ENCODE data around the gene FUT2. TPM values are rescaled to one million over a fixed set of nuclear protein-coding genes. Genes with fewer than 3 reads are reported as not detected.
A peak's percentile ranks its signal among the peaks of the same experiment; 100 is the strongest.

Gene FUT2
- total RNA-seq, 4 donors from 2014 or later: 32.5 to 68.6 (median 55.1) TPM

DNA sequence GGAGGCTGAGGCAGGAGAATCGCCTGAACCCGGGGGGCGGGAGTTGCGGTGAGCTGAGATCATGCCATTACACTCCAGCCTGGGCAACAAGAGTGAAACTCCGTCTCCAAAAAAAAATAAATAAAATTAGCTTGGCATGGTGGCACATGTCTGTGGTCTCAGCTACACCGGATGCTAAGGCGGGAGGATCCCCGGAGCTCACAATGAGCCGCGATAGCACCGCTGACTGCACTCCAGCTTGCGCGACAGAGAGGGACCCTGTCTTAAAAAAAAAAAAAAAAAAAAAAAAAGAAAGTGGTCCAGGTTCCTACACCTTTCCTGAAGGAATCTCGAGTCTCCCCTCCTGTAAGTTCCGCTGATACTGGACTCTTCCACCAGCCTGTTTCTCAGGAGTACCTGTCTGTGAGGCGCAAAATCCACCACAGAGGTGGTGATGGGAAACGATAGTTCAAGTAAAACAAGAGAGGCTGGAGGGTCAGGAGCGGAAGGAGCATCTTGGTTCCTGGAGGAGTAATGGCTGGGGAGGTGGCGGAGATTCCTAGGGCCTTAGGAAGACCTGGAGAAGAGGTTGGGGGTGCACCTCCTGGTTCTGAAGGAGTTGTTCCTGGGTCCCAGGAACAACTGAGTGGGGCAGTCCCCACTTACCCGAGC, 56.2 kb downstream of the FUT2 start:
- Histone ChIP-seq H3K9me3 (no peaks in the 10 kb centered on the region), H3K27me3 (peaks cover 73% of the 10 kb centered on the region), H3K4me3 (peak overlapping the region in 3 of 4 donors; percentile 7 to 42 (median 22)), H3K36me3 (no peaks in the 10 kb centered on the region), H3K27ac (peak overlapping the region; percentile 4 to 50 (median 24)), H3K4me1 (peaks cover 12 to 19% (median 14%) of the 10 kb centered on the region in 4 donors)
- WGBS, 2 donors (ENCODE audit: low coverage in 1 of 2): 27 to 28% methylated on average over 9 to 20 of the region's 20 CpGs
- in situ Hi-C loops (cut with MboI; ENCODE audit: low pct_ligation_motif_present in 1 of 4, low pct_unique_long_range_greater_than_20kb in 1 of 4, low sequenced_read_pairs in 3 of 4): no loop called here
- DNase-seq: no peak
- intact Hi-C loops (cut with DNase I; ENCODE audit: low total_unique reads): loop anchor here (1.0 kb wide), 1 partner anchor 25 kb away; no protein-coding TSS in a partner anchor
- TF ChIP-seq POLR2AphosphoS5 (IDR thresholded peaks at IDR 0.05): no peak
- TF ChIP-seq EP300 (IDR thresholded peaks at IDR 0.05; ENCODE audit: low read depth): no peak
- TF ChIP-seq, protein P1, sequence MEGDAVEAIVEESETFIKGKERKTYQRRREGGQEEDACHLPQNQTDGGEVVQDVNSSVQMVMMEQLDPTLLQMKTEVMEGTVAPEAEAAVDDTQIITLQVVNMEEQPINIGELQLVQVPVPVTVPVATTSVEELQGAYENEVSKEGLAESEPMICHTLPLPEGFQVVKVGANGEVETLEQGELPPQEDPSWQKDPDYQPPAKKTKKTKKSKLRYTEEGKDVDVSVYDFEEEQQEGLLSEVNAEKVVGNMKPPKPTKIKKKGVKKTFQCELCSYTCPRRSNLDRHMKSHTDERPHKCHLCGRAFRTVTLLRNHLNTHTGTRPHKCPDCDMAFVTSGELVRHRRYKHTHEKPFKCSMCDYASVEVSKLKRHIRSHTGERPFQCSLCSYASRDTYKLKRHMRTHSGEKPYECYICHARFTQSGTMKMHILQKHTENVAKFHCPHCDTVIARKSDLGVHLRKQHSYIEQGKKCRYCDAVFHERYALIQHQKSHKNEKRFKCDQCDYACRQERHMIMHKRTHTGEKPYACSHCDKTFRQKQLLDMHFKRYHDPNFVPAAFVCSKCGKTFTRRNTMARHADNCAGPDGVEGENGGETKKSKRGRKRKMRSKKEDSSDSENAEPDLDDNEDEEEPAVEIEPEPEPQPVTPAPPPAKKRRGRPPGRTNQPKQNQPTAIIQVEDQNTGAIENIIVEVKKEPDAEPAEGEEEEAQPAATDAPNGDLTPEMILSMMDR (IDR thresholded peaks at IDR 0.05): no peak
- no peak for TF ChIP-seq POLR2A (IDR thresholded peaks at IDR 0.05)

DNA sequence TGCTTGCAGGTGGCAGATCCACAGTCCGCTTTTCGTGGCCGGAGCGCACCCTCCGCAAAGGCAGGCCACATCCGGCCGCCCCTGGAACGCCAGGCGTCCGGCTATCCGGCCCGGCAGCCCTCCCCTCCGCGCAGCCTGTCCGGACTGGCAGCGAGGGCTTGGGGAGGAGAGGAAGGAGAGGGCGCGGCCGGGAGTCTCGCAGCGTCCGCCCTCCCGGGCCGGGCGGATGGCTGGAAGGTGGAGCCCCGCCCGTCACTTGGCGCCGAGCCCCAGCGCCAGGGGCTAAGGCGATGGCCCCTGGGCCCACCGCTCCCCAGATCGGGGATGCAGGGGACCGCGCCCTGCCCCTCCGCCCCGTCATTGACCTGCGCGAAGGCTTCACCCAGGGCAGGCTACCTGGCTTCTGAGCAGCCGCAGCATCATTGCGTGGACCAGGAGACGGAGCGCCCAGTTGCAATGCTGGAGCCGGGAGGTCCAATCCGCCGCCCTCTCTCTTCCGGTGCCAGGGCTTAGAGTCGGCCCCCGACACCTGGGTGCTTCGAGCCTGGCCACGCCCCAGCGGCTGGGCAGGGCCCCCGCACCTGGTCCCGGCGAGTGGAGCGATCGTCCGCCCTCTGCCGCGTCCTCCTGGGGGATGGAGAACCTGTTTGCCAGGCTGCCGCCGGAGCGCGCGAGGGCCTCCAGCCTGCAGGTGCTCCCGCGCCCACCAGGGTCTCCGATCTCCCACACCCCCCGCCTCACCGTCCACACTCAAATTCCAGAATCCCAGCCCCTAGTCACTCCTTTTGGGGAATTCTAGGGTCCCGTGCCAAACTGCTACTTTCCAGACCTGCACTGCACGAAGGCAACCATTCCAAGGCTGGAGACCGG, 57.0 kb downstream of the FUT2 start, which contains the start of gene FUT1:
Gene FUT1 (minus strand): TSS at position 146 of the 870 bp plus-strand sequence. CDS start 1,360 bp downstream, outside the sequence.
- Histone ChIP-seq H3K27ac (peak within 1 kb of the TSS; percentile 4 to 50 (median 24)), H3K9me3 (no peaks in the 10 kb centered on the region), H3K36me3 (no peaks in the 10 kb centered on the region), H3K27me3 (peaks cover 67% of the 10 kb centered on the region), H3K4me3 (peak within 1 kb of the TSS in 3 of 4 donors; percentile 7 to 42 (median 22)), H3K4me1 (peaks cover 12 to 15% (median 13%) of the 10 kb centered on the region in 4 donors)
- TF ChIP-seq, protein P1 (IDR thresholded peaks at IDR 0.05): peak in 1 of 5 experiments; percentile 31
- TF ChIP-seq POLR2AphosphoS5 (IDR thresholded peaks at IDR 0.05) (peak in 2 of 3 donors; percentile 25 to 28), POLR2A (IDR thresholded peaks at IDR 0.05) (no peak), EP300 (IDR thresholded peaks at IDR 0.05; ENCODE audit: low read depth) (no peak)
- 2% methylated on average over 51 of the region's 73 CpGs; no CpG with 5 or more reads in 1 of the 2 donors for WGBS, 2 donors (ENCODE audit: low coverage in 1 of 2)
- peak; percentile 76 for DNase-seq
- intact Hi-C loops (cut with DNase I; ENCODE audit: low total_unique reads) (no loop called here), in situ Hi-C loops (cut with MboI; ENCODE audit: low pct_ligation_motif_present in 1 of 4, low pct_unique_long_range_greater_than_20kb in 1 of 4, low sequenced_read_pairs in 3 of 4) (no loop called here)

DNA sequence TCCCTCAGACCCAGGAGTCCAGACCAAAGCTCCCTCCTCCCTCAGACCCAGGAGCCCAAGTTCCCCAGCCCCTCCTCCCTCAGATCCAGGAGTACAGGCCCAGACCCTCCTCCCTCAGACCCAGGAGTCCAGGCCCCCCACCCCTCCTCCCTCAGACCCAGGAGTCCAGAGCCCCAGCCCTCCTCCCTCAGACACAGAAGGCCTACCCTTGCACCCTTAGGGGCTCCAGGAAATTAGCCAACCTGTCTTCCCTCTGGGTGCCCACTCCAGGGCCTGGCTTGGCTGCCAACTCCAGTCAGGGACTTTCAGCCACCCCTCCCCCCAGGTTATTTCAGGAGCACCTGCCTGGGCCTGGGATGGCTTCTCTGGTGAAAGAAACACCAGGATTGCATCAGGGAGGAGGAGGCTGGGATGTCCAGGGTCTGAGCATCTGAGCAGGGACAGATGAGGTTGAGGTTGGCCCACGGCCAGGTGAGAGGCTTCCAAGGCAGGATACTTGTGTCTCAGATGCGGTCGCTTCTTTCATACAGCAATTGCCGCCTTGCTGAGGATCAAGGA, 59.4 kb downstream of the FUT2 start, which contains the start of gene FGF21:
Gene FGF21 (plus strand): TSS at position 441 of the 558 bp plus-strand sequence. CDS start 713 bp downstream, outside the sequence.
- no peak for DNase-seq
- in situ Hi-C loops (cut with MboI; ENCODE audit: low pct_ligation_motif_present in 1 of 4, low pct_unique_long_range_greater_than_20kb in 1 of 4, low sequenced_read_pairs in 3 of 4) (no loop called here), intact Hi-C loops (cut with DNase I; ENCODE audit: low total_unique reads) (no loop called here)
- H3K4me3 ChIP-seq: no peak within 1 kb of the TSS
- H3K27me3 ChIP-seq: peaks cover 68% of the 10 kb centered on the region
- H3K4me1 ChIP-seq: peaks cover 12 to 15% (median 13%) of the 10 kb centered on the region in 4 donors
- H3K27ac ChIP-seq: no peak within 1 kb of the TSS
- H3K9me3 ChIP-seq: no peaks in the 10 kb centered on the region
- no peaks in the 10 kb centered on the region for H3K36me3 ChIP-seq
- 90% methylated on average over 4 of the region's 4 CpGs; no CpG with 5 or more reads in 1 of the 2 donors for WGBS, 2 donors (ENCODE audit: low coverage in 1 of 2)
- TF ChIP-seq POLR2AphosphoS5 (IDR thresholded peaks at IDR 0.05) (no peak), POLR2A (IDR thresholded peaks at IDR 0.05) (no peak), EP300 (IDR thresholded peaks at IDR 0.05; ENCODE audit: low read depth) (no peak)
- TF ChIP-seq, protein P1 (IDR thresholded peaks at IDR 0.05): no peak

Other genes starting within 250 kb of the FUT2 start
- gene GRWD1, start 250.0 kb upstream of the FUT2 start, total RNA-seq: 10 to 100 TPM in 3 of 4 donors, 1 to 10 TPM in 1; 9.4 to 49.7 (median 13.6) TPM
- under 1 TPM in 2 of 4 donors, not detected in 2; 0.41 to 0.64 TPM for gene KCNJ14, start 240.4 kb upstream of the FUT2 start, total RNA-seq
- 100 to 1,000 TPM in 2 of 4 donors, 10 to 100 TPM in 2; 61.1 to 410 (median 171) TPM for gene CYTH2, start 226.6 kb upstream of the FUT2 start, total RNA-seq
- gene LMTK3, start 184.1 kb upstream of the FUT2 start, total RNA-seq: 1 to 10 TPM in 2 of 4 donors, under 1 TPM in 1, not detected in 1; 0.68 to 2.4 (median 1.1) TPM
- under 1 TPM in 2 of 4 donors, not detected in 2; 0.32 to 0.41 TPM for gene SULT2B1, start 143.8 kb upstream of the FUT2 start, total RNA-seq
- gene SPACA4, start 89.2 kb upstream of the FUT2 start, total RNA-seq: not detected
- gene FAM83E, start 80.9 kb upstream of the FUT2 start, total RNA-seq: 100 to 1,000 TPM in 3 of 4 donors, 10 to 100 TPM in 1; 97.0 to 746 (median 203) TPM
- 1,000 to 10,000 TPM; 1,394 to 2,260 (median 1,686) TPM for gene RPL18, start 76.8 kb upstream of the FUT2 start, total RNA-seq
- 100 to 1,000 TPM in 1 of 4 donors, 10 to 100 TPM in 3; 41.8 to 185 (median 68.7) TPM for gene SPHK2, start 76.5 kb upstream of the FUT2 start, total RNA-seq
- 10 to 100 TPM in 3 of 4 donors, 1 to 10 TPM in 1; 8.7 to 13.8 (median 11.6) TPM for gene DBP, start 58.6 kb upstream of the FUT2 start, total RNA-seq
- 1 to 10 TPM in 2 of 4 donors, not detected in 2; 1.4 to 2.5 TPM for gene CA11, start 49.8 kb upstream of the FUT2 start, total RNA-seq
- 1 to 10 TPM in 1 of 4 donors, under 1 TPM in 1, not detected in 2; 0.41 to 1.1 TPM for gene NTN5, start 23.0 kb upstream of the FUT2 start, total RNA-seq
- gene MAMSTR, start 23.8 kb downstream of the FUT2 start, total RNA-seq: 1 to 10 TPM in 2 of 4 donors, under 1 TPM in 1, not detected in 1; 0.55 to 2.2 (median 1.6) TPM
- 10 to 100 TPM in 2 of 4 donors, 1 to 10 TPM in 2; 3.0 to 11.1 (median 7.0) TPM for gene RASIP1, start 44.6 kb downstream of the FUT2 start, total RNA-seq
- gene IZUMO1, start 50.9 kb downstream of the FUT2 start, total RNA-seq: not detected
- gene FUT1, start 56.7 kb downstream of the FUT2 start, total RNA-seq: under 1 TPM; 0.27 to 1.00 (median 0.58) TPM
- not detected for gene FGF21, start 59.6 kb downstream of the FUT2 start, total RNA-seq
- gene BCAT2, start 115.1 kb downstream of the FUT2 start, total RNA-seq: 10 to 100 TPM; 32.4 to 51.5 (median 42.8) TPM
- 10 to 100 TPM in 1 of 4 donors, 1 to 10 TPM in 3; 3.5 to 15.1 (median 5.4) TPM for gene HSD17B14, start 140.5 kb downstream of the FUT2 start, total RNA-seq
- gene PLEKHA4, start 172.6 kb downstream of the FUT2 start, total RNA-seq: 10 to 100 TPM in 2 of 4 donors, 1 to 10 TPM in 2; 2.6 to 34.4 (median 10.3) TPM
- gene PPP1R15A, start 176.4 kb downstream of the FUT2 start, total RNA-seq: 100 to 1,000 TPM in 1 of 4 donors, 10 to 100 TPM in 3; 49.4 to 109 (median 69.5) TPM
- gene TULP2, start 202.8 kb downstream of the FUT2 start, total RNA-seq: not detected
- 100 to 1,000 TPM; 135 to 196 (median 174) TPM for gene NUCB1, start 204.3 kb downstream of the FUT2 start, total RNA-seq
- gene DHDH, start 237.7 kb downstream of the FUT2 start, total RNA-seq: 1 to 10 TPM in 2 of 4 donors, not detected in 2; 3.4 to 4.9 TPM